ENCODE results near the gene FBL. TPM values are rescaled to one million over a fixed set of nuclear protein-coding genes. Genes with fewer than 3 reads are reported as not detected.

FBL gene
- polyA plus RNA-seq, 1 donor (not counting 4 experiments of a cell fraction or from before 2014, with no cell fraction given), result 357 TPM

GRCh38 chr19:39828015-39828653 lies 18.0 kb downstream of the FBL start:
- Histone ChIP-seq H2AFZ (ENCODE audit: control insufficient read depth, low read length) (no peak overlapping the region), H3K4me1 (ENCODE audit: control insufficient read depth, extremely low read depth, insufficient read depth, low read length) (peaks cover 15% of the 10 kb centered on the region), H3K9me3 (ENCODE audit: control insufficient read depth, low read depth, low read length) (no peaks in the 10 kb centered on the region), H3K27ac (ENCODE audit: control insufficient read depth, insufficient read depth, low read length) (no peak overlapping the region), H3K79me2 (ENCODE audit: control insufficient read depth, insufficient read depth, low read length) (peaks cover 12% of the 10 kb centered on the region), H3K9ac (ENCODE audit: control insufficient read depth, extremely low read depth, insufficient read depth, low read length) (no peak overlapping the region), H4K20me1 (ENCODE audit: control insufficient read depth, extremely low read depth, insufficient read depth, low read length) (no peaks in the 10 kb centered on the region), H3K9me1 (ENCODE audit: control insufficient read depth, extremely low read depth, insufficient read depth, low read length) (peaks cover 2% of the 10 kb centered on the region), H3K27me3 (ENCODE audit: control insufficient read depth, extremely low read depth, insufficient read depth, low read length) (no peaks in the 10 kb centered on the region), H3K4me2 (ENCODE audit: control insufficient read depth, extremely low read depth, insufficient read depth, low read depth, low read length) (no peak overlapping the region), H3K4me3 (ENCODE audit: control insufficient read depth in 2 of 3, extremely low read depth in 1 of 3, insufficient read depth in 2 of 3, low read depth in 1 of 3, low read length in 3 of 3) (no peak overlapping the region), H3K36me3 (ENCODE audit: control insufficient read depth in 2 of 2, extremely low read depth in 1 of 2, insufficient read depth in 2 of 2, low read length in 2 of 2) (peaks cover 22 to 41% of the 10 kb centered on the region in 2 experiments)
- dilution Hi-C loops (cut with MboI; ENCODE audit: extremely low pct_ligation_motif_present, low sequenced_read_pairs), result no loop called here
- FAIRE-seq (no peak), DNase-seq (ENCODE audit: low read depth, low spot score) (no peak)
- no peak for TF ChIP-seq EZH2 (IDR thresholded peaks at IDR 0.05; ENCODE audit: low read length)
- no peak for TF ChIP-seq CTCF (optimal IDR thresholded peaks at IDR 0.05 in 1 of 3, IDR thresholded peaks at IDR 0.05 in 1 of 3, conservative IDR thresholded peaks at IDR 0.05 in 1 of 3; ENCODE audit: extremely low read depth in 1 of 3, insufficient read depth in 2 of 3, low read length in 3 of 3)

- H2AFZ ChIP-seq (ENCODE audit: control insufficient read depth, low read length), result no peak overlapping the region
- no peak overlapping the region for H3K4me2 ChIP-seq (ENCODE audit: control insufficient read depth, extremely low read depth, insufficient read depth, low read depth, low read length)
- H3K79me2 ChIP-seq (ENCODE audit: control insufficient read depth, insufficient read depth, low read length), result peaks cover 5% of the 10 kb centered on the region
- FAIRE-seq (no peak), DNase-seq (ENCODE audit: low read depth, low spot score) (no peak)
- no peaks in the 10 kb centered on the region for H4K20me1 ChIP-seq (ENCODE audit: control insufficient read depth, extremely low read depth, insufficient read depth, low read length)
- H3K9me3 ChIP-seq (ENCODE audit: control insufficient read depth, low read depth, low read length), result no peaks in the 10 kb centered on the region
- peaks cover 9% of the 10 kb centered on the region for H3K4me1 ChIP-seq (ENCODE audit: control insufficient read depth, extremely low read depth, insufficient read depth, low read length)
- no peak overlapping the region for H3K4me3 ChIP-seq (ENCODE audit: control insufficient read depth in 2 of 3, extremely low read depth in 1 of 3, insufficient read depth in 2 of 3, low read depth in 1 of 3, low read length in 3 of 3)
- no peaks in the 10 kb centered on the region for H3K27me3 ChIP-seq (ENCODE audit: control insufficient read depth, extremely low read depth, insufficient read depth, low read length)
- TF ChIP-seq EZH2 (IDR thresholded peaks at IDR 0.05; ENCODE audit: low read length) (no peak), CTCF (optimal IDR thresholded peaks at IDR 0.05 in 1 of 3, IDR thresholded peaks at IDR 0.05 in 1 of 3, conservative IDR thresholded peaks at IDR 0.05 in 1 of 3; ENCODE audit: extremely low read depth in 1 of 3, insufficient read depth in 2 of 3, low read length in 3 of 3) (no peak)
- peaks cover 24 to 36% of the 10 kb centered on the region in 2 experiments for H3K36me3 ChIP-seq (ENCODE audit: control insufficient read depth in 2 of 2, extremely low read depth in 1 of 2, insufficient read depth in 2 of 2, low read length in 2 of 2)
- dilution Hi-C loops (cut with MboI; ENCODE audit: extremely low pct_ligation_motif_present, low sequenced_read_pairs), result no loop called here
- H3K27ac ChIP-seq (ENCODE audit: control insufficient read depth, insufficient read depth, low read length), result no peak overlapping the region
- no peaks in the 10 kb centered on the region for H3K9me1 ChIP-seq (ENCODE audit: control insufficient read depth, extremely low read depth, insufficient read depth, low read length)
- H3K9ac ChIP-seq (ENCODE audit: control insufficient read depth, extremely low read depth, insufficient read depth, low read length), result no peak overlapping the region
These were observed 19.0 kb downstream of the FBL start for GRCh38 chr19:39827216-39827615.

Measured in keratinocyte (primary cell).